ENCODE measurements around the gene ADGRL1. TPM values are rescaled to one million over a fixed set of nuclear protein-coding genes. Genes with fewer than 3 reads are reported as not detected.
A peak's percentile ranks its signal among the peaks of the same experiment; 100 is the strongest.
"Not testable (repeated sequence)": the region's sequence is repeated elsewhere in the genome, so short reads cannot be mapped to it uniquely, and the experiment has no call there.

The ADGRL1 gene
- total RNA-seq, 1 experiment from 2014 or later = 88.6 TPM

GRCh38 chr19:14200147-14200841, 5.7 kb downstream of the ADGRL1 start:
- peak; percentile 46 to 69 (median 68); a peak in 5 of 6 replicates for TF ChIP-seq CTCF (IDR thresholded peaks at IDR 0.05 in 2 of 3, conservative IDR thresholded peaks at IDR 0.05 in 1 of 3; ENCODE audit: borderline replicate concordance in 1 of 3, insufficient read depth in 1 of 3, low read depth in 2 of 3, low read length in 2 of 3)
- H3K36me3 ChIP-seq (ENCODE audit: control insufficient read depth in 1 of 2, insufficient read depth in 2 of 2, low read length in 2 of 2); H2AFZ ChIP-seq (ENCODE audit: low read depth, low read length, poor library complexity, severe bottlenecking); H3K9ac ChIP-seq (ENCODE audit: low read length); H4K20me1 ChIP-seq (ENCODE audit: insufficient read depth); H3K9me3 ChIP-seq (ENCODE audit: control insufficient read depth in 1 of 2, insufficient read depth in 1 of 2, low read depth in 1 of 2, low read length in 2 of 2); H3K27me3 ChIP-seq (ENCODE audit: insufficient read depth, low read length); H3K9me2 ChIP-seq (ENCODE audit: insufficient read depth); POLR2A ChIA-PET; BruUV-seq (replicated peaks); intact Hi-C loops (cut with micrococcal nuclease); DNase-seq (ENCODE audit: low read depth, low spot score); H3K4me3 ChIP-seq (replicated peaks in 1 of 2; ENCODE audit: low read depth in 1 of 2, low read length in 2 of 2); H3K27ac ChIP-seq (ENCODE audit: low read depth, low read length); H3K4me2 ChIP-seq (ENCODE audit: low read length): not testable (repeated sequence)
- Histone ChIP-seq H3K79me2 (ENCODE audit: insufficient read depth, low read length) (peaks cover 99% of the 10 kb centered on the region), H3K4me1 (ENCODE audit: control insufficient read depth in 1 of 2, insufficient read depth in 2 of 2, low read length in 2 of 2) (peaks cover 7 to 19% of the 10 kb centered on the region in 2 experiments; a peak in 3 of 4 replicates)
- ChIA-PET CTCF (interaction anchor here (0.6 to 3.1 kb wide), 7 partner anchors 56 to 206 kb away, joined by 3 to 32 read pairs (median 4); no protein-coding TSS in a partner anchor), RAD21 (ENCODE audit: low non-redundant PET in 1 of 2, low total read pairs in 2 of 2, uncharacterized antibody in 2 of 2, unreplicated experiment in 2 of 2) (interaction anchor here in 1 of 2 experiments (1.2 kb wide), 1 partner anchor 148 kb away, joined by 5 read pairs; no protein-coding TSS in a partner anchor)
- peak; percentile 73 for ATAC-seq
